Mesothelial cell of epicardium (in vitro differentiated cells): Measurements from ENCODE around the gene NOL12. TPM values are rescaled to one million over a fixed set of nuclear protein-coding genes. Genes with fewer than 3 reads are reported as not detected.
A peak's percentile ranks its signal among the peaks of the same experiment; 100 is the strongest.

Experiments used
- DNase-seq, 2 experiments: peaks; one replicate each; pipeline ENCODE4 v3.0.0; 2021; ENCODE audit warnings: low spot score in 2 of 2; ENCODE audit not compliant: unreplicated experiment in 2 of 2
- H3K27ac Mint-ChIP-seq: 2 replicates; pipeline ENCODE4 v1.8.0; 2021; ENCODE audit warnings: mixed read lengths
- H3K27me3 Mint-ChIP-seq: 2 replicates; pipeline ENCODE4 v1.8.0; 2021; ENCODE audit warnings: low read depth, mixed read lengths
- H3K36me3 Mint-ChIP-seq: 2 replicates; pipeline ENCODE4 v1.8.0; 2021; ENCODE audit warnings: mixed read lengths
- H3K4me1 Mint-ChIP-seq: 2 replicates; pipeline ENCODE4 v1.8.0; 2021; ENCODE audit warnings: mixed read lengths
- H3K4me3 Mint-ChIP-seq: 2 replicates; pipeline ENCODE4 v1.8.0; 2021; ENCODE audit warnings: mild to moderate bottlenecking, moderate library complexity, mixed read lengths
- H3K9me3 Mint-ChIP-seq: 2 replicates; pipeline ENCODE4 v1.8.0; 2021; ENCODE audit warnings: mixed read lengths
- CTCF ChIP-seq: fragments of 200-600 bp; sonication (generic); IDR thresholded peaks from one replicate; pipeline ENCODE4 v1.5.0; 2021; ENCODE audit warnings: antibody characterized with exemption; ENCODE audit not compliant: unreplicated experiment
- total RNA-seq: library from RNA; stranded (reverse); gene quantifications from 3 replicates; pipeline ENCODE4 v1.2.1, GENCODE V29; 2021

NOL12 gene
- total RNA-seq, 1 donor from 2014 or later = 25.2 TPM

GRCh38 chr22:37669586-37669985 is 16.6 kb upstream of the NOL12 start:
- no peaks in the 10 kb centered on the region for H3K9me3 Mint-ChIP-seq
- peaks cover 2% of the 10 kb centered on the region for H3K4me1 Mint-ChIP-seq
- H3K27ac Mint-ChIP-seq = no peak overlapping the region
- H3K4me3 Mint-ChIP-seq = no peak overlapping the region
- peaks cover 7% of the 10 kb centered on the region for H3K36me3 Mint-ChIP-seq
- no peaks in the 10 kb centered on the region for H3K27me3 Mint-ChIP-seq
- TF ChIP-seq CTCF = no peak
- no peak for DNase-seq

GRCh38 chr22:37672206-37672919 is 13.8 kb upstream of the NOL12 start:
- Mint-ChIP-seq H3K36me3 (no peaks in the 10 kb centered on the region), H3K9me3 (no peaks in the 10 kb centered on the region), H3K27me3 (no peaks in the 10 kb centered on the region), H3K4me3 (no peak overlapping the region), H3K4me1 (peaks cover 19% of the 10 kb centered on the region), H3K27ac (no peak overlapping the region)
- DNase-seq = no peak
- no peak for TF ChIP-seq CTCF

GRCh38 chr22:37672920-37673455 is 13.2 kb upstream of the NOL12 start:
- no peak overlapping the region for H3K27ac Mint-ChIP-seq

GRCh38 chr22:37674248-37674647 is 11.9 kb upstream of the NOL12 start:
- Mint-ChIP-seq H3K4me1 (peaks cover 23% of the 10 kb centered on the region), H3K27ac (peak overlapping the region; percentile 34)

More at GRCh38 chr22:37672920-37673455, 13.2 kb upstream of the NOL12 start:
- no peaks in the 10 kb centered on the region for H3K9me3 Mint-ChIP-seq
- H3K4me3 Mint-ChIP-seq = no peak overlapping the region
- no peak for TF ChIP-seq CTCF
- DNase-seq = no peak
- H3K36me3 Mint-ChIP-seq = no peaks in the 10 kb centered on the region
- no peaks in the 10 kb centered on the region for H3K27me3 Mint-ChIP-seq
- H3K4me1 Mint-ChIP-seq = peaks cover 22% of the 10 kb centered on the region

GRCh38 chr22:37674951-37675929 is 10.9 kb upstream of the NOL12 start, which contains the start of gene LGALS1:
Gene LGALS1 (plus strand): TSS chr22:37675636. CDS start chr22:37675703, 67 bp downstream.
- no peaks in the 10 kb centered on the region for H3K27me3 Mint-ChIP-seq
- H3K4me3 Mint-ChIP-seq = peak within 1 kb of the TSS; percentile 72
- H3K9me3 Mint-ChIP-seq = no peaks in the 10 kb centered on the region
- no peaks in the 10 kb centered on the region for H3K36me3 Mint-ChIP-seq
- peaks cover 23% of the 10 kb centered on the region for H3K4me1 Mint-ChIP-seq
- no peak for DNase-seq
- peak within 1 kb of the TSS; percentile 95 for H3K27ac Mint-ChIP-seq
- no peak for TF ChIP-seq CTCF

More at GRCh38 chr22:37674248-37674647, 11.9 kb upstream of the NOL12 start:
- no peak for TF ChIP-seq CTCF
- Mint-ChIP-seq H3K27me3 (no peaks in the 10 kb centered on the region), H3K4me3 (no peak overlapping the region), H3K9me3 (no peaks in the 10 kb centered on the region), H3K36me3 (no peaks in the 10 kb centered on the region)
- DNase-seq = no peak
